K562 (cell line): Measurements from ENCODE around the gene MAGEE1. TPM values are rescaled to one million over a fixed set of nuclear protein-coding genes. Genes with fewer than 3 reads are reported as not detected.
A peak's percentile ranks its signal among the peaks of the same experiment; 100 is the strongest.

Source experiments
- ATAC-seq: fragments of 200-7000 bp; cut with Tn5 transposase; 3 replicates; pipeline ENCODE4 v1.9.1; 2020; ENCODE audit warnings: moderate library complexity
- BruUV-seq: library from RNA; stranded (reverse); fragments of 400-500 nt; replicated peaks from 2 replicates; lab custom pipeline; 2021; lab: Mats Ljungman, UMichigan
- CTCF ChIA-PET: fragments of 300-600 bp; formaldehyde crosslinking; extraction: SDS; loops from one replicate; lab custom pipeline; 2021; ENCODE audit warnings: low intra/inter-chr PET ratio; lab: Yijun Ruan, JAX
- POLR2A ChIA-PET: fragments of 300-600, 350-650 bp; sonication (Branson Sonifier 250); formaldehyde crosslinking; extraction: SDS; loops from one replicate; lab custom pipeline; 2021; ENCODE audit warnings: antibody characterized with exemption, inconsistent platforms; lab: Yijun Ruan, JAX
- DNase-seq, 4 experiments: peaks; one replicate each; pipeline versions ENCODE4 v3.0.0 to v3.0.0-alpha.2; 2011 to 2018; ENCODE audit warnings: low spot score in 3 of 4, mixed read lengths in 3 of 4; ENCODE audit errors: extremely low read depth in 1 of 4
- FAIRE-seq: peaks from 2 replicates; lab custom pipeline; 2011; peaks lifted over from hg19 to GRCh38; lab: Jason Lieb, UNC
- H2AFZ ChIP-seq: 2 replicates; pipeline ENCODE4 v1.6.0; 2011; ENCODE audit warnings: low read depth, low read length, control low read depth, inconsistent platforms
- H3K27ac ChIP-seq: fragments of 200-600 bp; 3 replicates; pipeline ENCODE4 v1.8.0; 2011; ENCODE audit warnings: low read depth, mild to moderate bottlenecking, control low read depth, inconsistent platforms, low read length, moderate library complexity, mixed read lengths; ENCODE audit errors: extremely low read depth
- H3K27me3 ChIP-seq, 2 experiments: fragments of 300-600 bp in 1 of 2; 2 replicates in 1 of 2; 3 replicates in 1 of 2; pipeline versions ENCODE4 v1.6.0 to v1.8.0; 2011; ENCODE audit warnings: inconsistent platforms in 2 of 2, low read length in 2 of 2, mild to moderate bottlenecking in 1 of 2, mixed read lengths in 1 of 2, moderate library complexity in 1 of 2; ENCODE audit not compliant: control insufficient read depth in 2 of 2, insufficient read depth in 2 of 2
- H3K36me3 ChIP-seq: fragments of 300-600 bp; 3 replicates; pipeline ENCODE4 v1.8.0; 2011; ENCODE audit warnings: mild to moderate bottlenecking, low read length, inconsistent platforms; ENCODE audit not compliant: control insufficient read depth, insufficient read depth
- H3K4me1 ChIP-seq, 2 experiments: fragments of 200-600 bp in 1 of 2; replicated peaks in 1 of 2; 2 replicates in 1 of 2; 3 replicates in 1 of 2; pipeline versions ENCODE4 v1.5.1 to v1.8.0; 2011; ENCODE audit warnings: inconsistent platforms in 2 of 2, low read length in 2 of 2, mild to moderate bottlenecking in 1 of 2, mixed read lengths in 1 of 2, moderate library complexity in 1 of 2; ENCODE audit not compliant: control insufficient read depth in 2 of 2, insufficient read depth in 2 of 2
- H3K4me2 ChIP-seq: 2 replicates; pipeline ENCODE4 v1.6.1; 2011; ENCODE audit warnings: low read length, control low read depth, inconsistent platforms, mixed read lengths; ENCODE audit not compliant: insufficient read depth
- H3K4me3 ChIP-seq: fragments of 200-600 bp; sonication (generic), shearing (Covaris generic); 2 replicates; pipeline ENCODE4 v1.5.1; 2016; ENCODE audit warnings: control low read depth, inconsistent platforms
- H3K79me2 ChIP-seq: fragments of 200-600 bp; 3 replicates; pipeline ENCODE4 v1.8.0; 2011; ENCODE audit warnings: low read length, inconsistent platforms; ENCODE audit not compliant: control insufficient read depth, insufficient read depth
- H3K9ac ChIP-seq, 2 experiments: 2 replicates each; pipeline versions ENCODE4 v1.6.0 to v1.6.1; 2011; ENCODE audit warnings: low read depth in 2 of 2, low read length in 2 of 2, control low read depth in 1 of 2, inconsistent platforms in 1 of 2, mild to moderate bottlenecking in 1 of 2, mixed read lengths in 1 of 2; ENCODE audit not compliant: insufficient read depth in 1 of 2
- H3K9me1 ChIP-seq: one replicate; pipeline ENCODE4 v1.6.0; 2011; ENCODE audit warnings: inconsistent platforms, mild to moderate bottlenecking, low read length, moderate library complexity; ENCODE audit not compliant: control insufficient read depth, insufficient read depth
- H3K9me3 ChIP-seq: replicated peaks from 2 replicates; pipeline ENCODE4 v1.5.1; 2011; ENCODE audit warnings: low read depth, low read length, inconsistent platforms; ENCODE audit not compliant: control insufficient read depth, insufficient read depth
- H4K20me1 ChIP-seq: replicated peaks from 2 replicates; pipeline ENCODE4 v1.6.1; 2011; ENCODE audit warnings: low read length, inconsistent platforms, mixed read lengths; ENCODE audit not compliant: control insufficient read depth, insufficient read depth
- HDAC6 ChIP-seq: IDR thresholded peaks from 2 replicates; pipeline ENCODE4 v1.6.1; 2012; ENCODE audit warnings: low read depth, mild to moderate bottlenecking, control low read depth, inconsistent platforms, low read length, moderate library complexity
- HNRNPL ChIP-seq: fragments of 200-400 bp; formaldehyde crosslinking; IDR thresholded peaks from 2 replicates; pipeline ENCODE4 v1.6.1; 2017; ENCODE audit warnings: low read depth, mild to moderate bottlenecking, low read length
- JUNB ChIP-seq: fragments of 450-650 bp; formaldehyde crosslinking; conservative IDR thresholded peaks from 2 replicates; pipeline ENCODE4 v1.4.0; 2020; ENCODE audit warnings: mild to moderate bottlenecking
- LEF1 ChIP-seq: fragments of 450-650 bp; IDR thresholded peaks from 2 replicates; pipeline ENCODE4 v1.6.1; 2016; ENCODE audit warnings: mild to moderate bottlenecking
- RAD51 ChIP-seq: fragments of 450-650 bp; IDR thresholded peaks from 2 replicates; pipeline ENCODE4 v1.7.1; 2016; ENCODE audit warnings: low read depth, mild to moderate bottlenecking, borderline replicate concordance
- RUNX1 ChIP-seq: sonication (generic); IDR thresholded peaks from 2 replicates; pipeline ENCODE4 v1.6.1; 2016; ENCODE audit warnings: antibody characterized with exemption, low read depth
- STAG1 ChIP-seq: sonication (generic); formaldehyde crosslinking; IDR thresholded peaks from 2 replicates; pipeline ENCODE4 v1.5.0; 2020; ENCODE audit warnings: missing genetic modification reagents, borderline replicate concordance
- TRIM25 ChIP-seq: fragments of 450-650 bp; IDR thresholded peaks from 2 replicates; pipeline ENCODE4 v1.7.0; 2016; ENCODE audit warnings: borderline replicate concordance
- ZNF668 ChIP-seq: fragments of 250-450 bp; sonication (Bioruptor Pico); IDR thresholded peaks from 2 replicates; pipeline ENCODE4 v1.8.0; 2022; ENCODE audit warnings: mild to moderate bottlenecking, inconsistent platforms
- ZNF740 ChIP-seq, 3 experiments: fragments of 200-800 bp in 1 of 3; sonication (Bioruptor generic) in 1 of 3; sonication (generic) in 1 of 3; formaldehyde crosslinking in 1 of 3; IDR thresholded peaks; 2 replicates each; pipeline versions ENCODE4 v1.6.1 to v1.8.0; 2016 to 2022; ENCODE audit warnings: mild to moderate bottlenecking in 2 of 3, missing compliant biosample characterization in 2 of 3, missing genetic modification characterization in 2 of 3, missing genetic modification reagents in 1 of 3
- WGBS: fragments of 100-300 bp; shearing (Covaris generic); methylation state at CpG from one replicate; pipeline ENCODE4 v1.1.6; 2016; ENCODE audit warnings: low coverage, mixed read lengths; ENCODE audit not compliant: insufficient coverage; ENCODE audit errors: missing lambda C conversion rate; 5-methylcytosine and 5-hydroxymethylcytosine counted together
- in situ Hi-C: fragments of 300-500 bp; cut with MboI; formaldehyde crosslinking; loops from 4 replicates; pipeline ENCODE4 v1.15.0; 2018; ENCODE audit warnings: inconsistent platforms, mixed read lengths
- intact Hi-C: fragments of 100-400 bp; cut with micrococcal nuclease; formaldehyde crosslinking; loops from 2 replicates; pipeline ENCODE4 v1.14.2; 2022
- polyA plus RNA-seq, 8 experiments: library from polyadenylated mRNA; depleted of rRNA in 4 of 8; stranded (reverse) in 5 of 8; unstranded in 3 of 8; fragments of >200 nt; fragmentation: Nextera tagmentation in 2 of 8; fragmentation: Illumina TruSeq in 1 of 8; extraction: Ambion mirVana in 2 of 8; extraction: Trizol in 1 of 8; gene quantifications; 2 replicates each; pipeline versions ENCODE4 v1.2.1 to v1.2.3, GENCODE V29; 2011 to 2014; ENCODE audit warnings: inconsistent platforms in 1 of 8, missing spikeins in 1 of 8
- total RNA-seq, 7 experiments: library from RNA; depleted of rRNA in 6 of 7; stranded (reverse); fragments of >200 nt in 6 of 7; fragmentation: Illumina TruSeq in 2 of 7; extraction: Trizol in 2 of 7; gene quantifications; 2 replicates each; pipeline versions ENCODE4 v1.2.1 to v1.2.3, GENCODE V29; 2011 to 2021; ENCODE audit warnings: low replicate concordance in 1 of 7

The MAGEE1 gene
- total and polyA plus RNA-seq, 9 of the 15 experiments (the other 6 are each of a cell fraction or from before 2014, with no cell fraction given): 0.01 to 0.11 (median 0.04) TPM; not detected in 5

GRCh38 chrX:76420237-76420636, 7.3 kb upstream of the MAGEE1 start (continued):
- TF ChIP-seq TRIM25 (no peak), STAG1 (CRISPR knock-in tag) (no peak), ZNF740 (CRISPR knock-in tag; IDR thresholded peaks at IDR 0.05) (no peak), ZNF740 (tag; IDR thresholded peaks at IDR 0.05) (no peak), HNRNPL (no peak)

- Histone ChIP-seq H3K4me2 (no peak overlapping the region; the same call in 1 of the 2 replicates), H3K79me2 (no peaks in the 10 kb centered on the region), H3K9me1 (no peaks in the 10 kb centered on the region), H4K20me1 (no peaks in the 10 kb centered on the region), H3K36me3 (no peaks in the 10 kb centered on the region)
- intact Hi-C loops: no loop called here
- peak; percentile 34 for ATAC-seq
- CTCF ChIA-PET: no interaction called here
- DNase-seq: no peak
- no peak for TF ChIP-seq ZNF668 (CRISPR knock-in tag)
- TF ChIP-seq RAD51: no peak
- TF ChIP-seq JUNB (CRISPR knock-in tag): no peak
- no peak for TF ChIP-seq LEF1
- no peak for TF ChIP-seq RUNX1
- TF ChIP-seq HDAC6: no peak
- TF ChIP-seq, all 486 proteins: peak for 0
- Histone ChIP-seq H3K4me1 (peaks cover 0 to 11% of the 10 kb centered on the region in 2 experiments; a peak in 1 of 5 replicates), H3K27me3 (no peaks in the 10 kb centered on the region), H3K9me3 (no peaks in the 10 kb centered on the region), H3K9ac (no peak overlapping the region), H3K4me3 (no peak overlapping the region), H3K27ac (no peak overlapping the region), H2AFZ (no peak overlapping the region)
- BruUV-seq: no TSS peak
- FAIRE-seq: no peak
- in situ Hi-C loops: no loop called here
- POLR2A ChIA-PET: no interaction called here
- 20% methylated on average over 16 of the region's 60 CpGs for WGBS
Observed at GRCh38 chrX:76428243-76429130, 977 bp downstream of the MAGEE1 start.
